ENCODE results near the gene MBNL1. TPM values are rescaled to one million over a fixed set of nuclear protein-coding genes. Genes with fewer than 3 reads are reported as not detected.

MBNL1 gene
- total and polyA plus RNA-seq, 2 donors (not counting 3 experiments of a cell fraction or from before 2014, with no cell fraction given) = 179 to 362 TPM

DNA sequence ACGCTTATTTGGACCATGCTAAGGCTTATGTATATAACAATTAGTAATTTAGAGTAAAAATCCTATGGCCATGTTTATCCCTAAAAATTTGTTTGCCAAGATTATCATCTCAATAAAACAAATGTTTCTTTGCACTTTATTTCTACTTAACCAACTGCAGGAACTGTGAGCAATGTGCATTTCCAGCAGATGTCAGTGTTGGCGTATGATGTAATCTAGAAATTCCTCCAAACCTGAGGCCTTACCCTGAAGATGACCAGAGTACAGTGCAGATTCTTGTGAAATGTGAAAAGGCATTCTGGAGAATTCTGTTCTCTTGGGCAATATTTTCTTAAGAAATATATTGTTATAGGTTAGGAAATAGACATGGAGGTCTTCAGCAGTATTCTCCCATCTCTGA is 205.9 kb downstream of the MBNL1 start:
- Histone ChIP-seq H2AFZ (ENCODE audit: low read depth, low read length) (no peak overlapping the region), H3K4me1 (ENCODE audit: control insufficient read depth, extremely low read depth, insufficient read depth, low read length) (no peaks in the 10 kb centered on the region), H3K9ac (replicated peaks; ENCODE audit: extremely low read depth, insufficient read depth, low read length) (no peak overlapping the region), H3K27ac (ENCODE audit: insufficient read depth, low read depth, low read length) (no peak overlapping the region), H3K9me3 (replicated peaks; ENCODE audit: control insufficient read depth, insufficient read depth, low read length) (no peaks in the 10 kb centered on the region), H3K36me3 (ENCODE audit: control insufficient read depth in 2 of 2, extremely low read depth in 1 of 2, insufficient read depth in 2 of 2, low read length in 2 of 2) (no peaks in the 10 kb centered on the region), H3K27me3 (ENCODE audit: control insufficient read depth in 2 of 2, insufficient read depth in 2 of 2, low read length in 2 of 2) (no peaks in the 10 kb centered on the region), H3K79me2 (ENCODE audit: control insufficient read depth, insufficient read depth, low read length) (no peaks in the 10 kb centered on the region), H3K4me3 (replicated peaks in 1 of 3; ENCODE audit: insufficient read depth in 1 of 3, low read depth in 1 of 3, low read length in 3 of 3) (no peak overlapping the region), H4K20me1 (replicated peaks; ENCODE audit: control insufficient read depth, extremely low read depth, insufficient read depth, low read length) (no peaks in the 10 kb centered on the region), H3K9me1 (replicated peaks; ENCODE audit: control insufficient read depth, extremely low read depth, insufficient read depth, low read length) (no peaks in the 10 kb centered on the region), H3K4me2 (ENCODE audit: insufficient read depth, low read length) (no peak overlapping the region)
- ChIA-PET CTCF (interaction anchor here (0.7 to 5.1 kb wide), 8 partner anchors 8 to 1041 kb away, joined by 3 to 63 read pairs (median 4); no protein-coding TSS in a partner anchor), POLR2A (no interaction called here)
- DNase-seq (ENCODE audit: low read depth, low spot score) (peak; percentile 63), FAIRE-seq (peak; percentile 31)
- intact Hi-C loops (cut with micrococcal nuclease) (loop anchor here (1.0 to 5.0 kb wide), 4 partner anchors 50 to 487 kb away; no protein-coding TSS in a partner anchor), dilution Hi-C loops (cut with MboI; ENCODE audit: extremely low pct_ligation_motif_present, low sequenced_read_pairs) (no loop called here)
- no TSS peak for BruUV-seq (replicated peaks)
- TF ChIP-seq, protein P1, sequence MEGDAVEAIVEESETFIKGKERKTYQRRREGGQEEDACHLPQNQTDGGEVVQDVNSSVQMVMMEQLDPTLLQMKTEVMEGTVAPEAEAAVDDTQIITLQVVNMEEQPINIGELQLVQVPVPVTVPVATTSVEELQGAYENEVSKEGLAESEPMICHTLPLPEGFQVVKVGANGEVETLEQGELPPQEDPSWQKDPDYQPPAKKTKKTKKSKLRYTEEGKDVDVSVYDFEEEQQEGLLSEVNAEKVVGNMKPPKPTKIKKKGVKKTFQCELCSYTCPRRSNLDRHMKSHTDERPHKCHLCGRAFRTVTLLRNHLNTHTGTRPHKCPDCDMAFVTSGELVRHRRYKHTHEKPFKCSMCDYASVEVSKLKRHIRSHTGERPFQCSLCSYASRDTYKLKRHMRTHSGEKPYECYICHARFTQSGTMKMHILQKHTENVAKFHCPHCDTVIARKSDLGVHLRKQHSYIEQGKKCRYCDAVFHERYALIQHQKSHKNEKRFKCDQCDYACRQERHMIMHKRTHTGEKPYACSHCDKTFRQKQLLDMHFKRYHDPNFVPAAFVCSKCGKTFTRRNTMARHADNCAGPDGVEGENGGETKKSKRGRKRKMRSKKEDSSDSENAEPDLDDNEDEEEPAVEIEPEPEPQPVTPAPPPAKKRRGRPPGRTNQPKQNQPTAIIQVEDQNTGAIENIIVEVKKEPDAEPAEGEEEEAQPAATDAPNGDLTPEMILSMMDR (IDR thresholded peaks at IDR 0.05; ENCODE audit: extremely low read depth in 1 of 2, insufficient read depth in 1 of 2, low read depth in 1 of 2, low read length in 2 of 2) = peak; percentile 39 to 40
- TF ChIP-seq FOS (IDR thresholded peaks at IDR 0.05; ENCODE audit: borderline replicate concordance, insufficient read depth, low read length) = no peak

DNA sequence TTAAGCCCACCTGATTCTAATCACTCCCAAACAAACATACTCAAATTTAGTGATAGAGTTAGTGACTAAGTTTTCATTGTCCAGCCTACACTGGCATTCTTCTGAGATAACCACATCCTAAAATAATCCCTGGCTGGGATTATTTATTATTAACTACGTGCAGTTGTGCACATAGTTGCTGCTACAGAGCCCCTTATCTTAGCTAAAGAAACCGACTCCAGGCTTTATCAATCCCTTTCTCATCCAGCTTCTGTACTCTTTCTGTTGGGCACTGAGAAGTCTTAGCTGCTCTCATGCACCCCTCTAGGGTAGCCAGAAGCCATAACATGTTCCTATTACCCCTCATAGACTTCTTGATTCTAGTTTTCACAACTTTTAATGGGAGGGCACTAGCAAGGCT is 208.7 kb downstream of the MBNL1 start:
- dilution Hi-C loops (cut with MboI; ENCODE audit: extremely low pct_ligation_motif_present, low sequenced_read_pairs) (no loop called here), intact Hi-C loops (cut with micrococcal nuclease) (no loop called here)
- H3K79me2 ChIP-seq (ENCODE audit: control insufficient read depth, insufficient read depth, low read length) = no peaks in the 10 kb centered on the region
- H3K4me2 ChIP-seq (ENCODE audit: insufficient read depth, low read length) = no peak overlapping the region
- no peak overlapping the region for H3K4me3 ChIP-seq (replicated peaks in 1 of 3; ENCODE audit: insufficient read depth in 1 of 3, low read depth in 1 of 3, low read length in 3 of 3)
- H3K36me3 ChIP-seq (ENCODE audit: control insufficient read depth in 2 of 2, extremely low read depth in 1 of 2, insufficient read depth in 2 of 2, low read length in 2 of 2) = no peaks in the 10 kb centered on the region
- no peak overlapping the region for H2AFZ ChIP-seq (ENCODE audit: low read depth, low read length)
- DNase-seq (ENCODE audit: low read depth, low spot score) (no peak), FAIRE-seq (no peak)
- no peaks in the 10 kb centered on the region for H3K4me1 ChIP-seq (ENCODE audit: control insufficient read depth, extremely low read depth, insufficient read depth, low read length)
- BruUV-seq (replicated peaks) = no TSS peak
- H3K27ac ChIP-seq (ENCODE audit: insufficient read depth, low read depth, low read length) = no peak overlapping the region
- H3K9ac ChIP-seq (replicated peaks; ENCODE audit: extremely low read depth, insufficient read depth, low read length) = no peak overlapping the region
- TF ChIP-seq GATA2 (IDR thresholded peaks at IDR 0.05; ENCODE audit: insufficient read depth, insufficient read length, low read depth, low read length) (no peak), FOS (IDR thresholded peaks at IDR 0.05; ENCODE audit: borderline replicate concordance, insufficient read depth, low read length) (no peak), EZH2 (IDR thresholded peaks at IDR 0.05; ENCODE audit: borderline replicate concordance, low read depth, low read length, severe bottlenecking) (no peak), MYC (IDR thresholded peaks at IDR 0.05; ENCODE audit: low read depth, low read length) (no peak), POLR2AphosphoS5 (IDR thresholded peaks at IDR 0.05; ENCODE audit: insufficient read depth, low read depth, low read length) (no peak), JUN (IDR thresholded peaks at IDR 0.05; ENCODE audit: borderline replicate concordance, insufficient read depth, insufficient read length, low read depth) (no peak), POLR2A (IDR thresholded peaks at IDR 0.05; ENCODE audit: low read depth, low read length) (no peak)
- TF ChIP-seq, protein P2, sequence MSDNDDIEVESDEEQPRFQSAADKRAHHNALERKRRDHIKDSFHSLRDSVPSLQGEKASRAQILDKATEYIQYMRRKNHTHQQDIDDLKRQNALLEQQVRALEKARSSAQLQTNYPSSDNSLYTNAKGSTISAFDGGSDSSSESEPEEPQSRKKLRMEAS (IDR thresholded peaks at IDR 0.05; ENCODE audit: insufficient read depth, insufficient read length) = no peak
- TF ChIP-seq, protein P1 (IDR thresholded peaks at IDR 0.05; ENCODE audit: extremely low read depth in 1 of 2, insufficient read depth in 1 of 2, low read depth in 1 of 2, low read length in 2 of 2) = no peak
- H3K27me3 ChIP-seq (ENCODE audit: control insufficient read depth in 2 of 2, insufficient read depth in 2 of 2, low read length in 2 of 2) = no peaks in the 10 kb centered on the region
- H3K9me1 ChIP-seq (replicated peaks; ENCODE audit: control insufficient read depth, extremely low read depth, insufficient read depth, low read length) = no peaks in the 10 kb centered on the region
- ChIA-PET CTCF (interaction anchor here (1.7 to 5.1 kb wide), 3 partner anchors 47 to 483 kb away, joined by 4 to 63 read pairs (median 11); no protein-coding TSS in a partner anchor), POLR2A (no interaction called here)
- no peaks in the 10 kb centered on the region for H3K9me3 ChIP-seq (replicated peaks; ENCODE audit: control insufficient read depth, insufficient read depth, low read length)
- H4K20me1 ChIP-seq (replicated peaks; ENCODE audit: control insufficient read depth, extremely low read depth, insufficient read depth, low read length) = no peaks in the 10 kb centered on the region
